HepG2 (cell line): ENCODE data around the gene FTL. TPM values are rescaled to one million over a fixed set of nuclear protein-coding genes. Genes with fewer than 3 reads are reported as not detected.

Source experiments
- AGO2 ChIP-seq: fragments of 200-400 bp; formaldehyde crosslinking; optimal IDR thresholded peaks from 2 replicates; pipeline ENCODE3; 2017; ENCODE audit warnings: mild to moderate bottlenecking, low read depth, low read length, moderate library complexity
- ARID5B ChIP-seq: IDR thresholded peaks from 2 replicates; pipeline ENCODE4 v1.4.0; 2020; ENCODE audit warnings: mild to moderate bottlenecking, missing genetic modification reagents
- EHMT2 ChIP-seq: fragments of 200-600 bp; sonication (generic); IDR thresholded peaks from 2 replicates; pipeline ENCODE4 v1.7.0; 2017; ENCODE audit warnings: antibody characterized with exemption, low read depth, low read length, borderline replicate concordance
- KDM2A ChIP-seq: sonication (generic); formaldehyde crosslinking; IDR thresholded peaks from 2 replicates; pipeline ENCODE4 v1.4.0; 2020; ENCODE audit warnings: low read depth, missing genetic modification reagents, borderline replicate concordance
- MAF1 ChIP-seq: sonication (generic); formaldehyde crosslinking; IDR thresholded peaks from 2 replicates; pipeline ENCODE4 v1.5.0; 2020; ENCODE audit warnings: missing genetic modification reagents, borderline replicate concordance
- MAZ ChIP-seq, 2 experiments: sonication (generic) in 1 of 2; formaldehyde crosslinking in 1 of 2; IDR thresholded peaks; 2 replicates each; pipeline versions ENCODE4 v1.5.0 to v1.6.1; 2012 to 2020; ENCODE audit warnings: low read depth in 2 of 2, mild to moderate bottlenecking in 2 of 2, borderline replicate concordance in 1 of 2, improper control_type of control experiment in 1 of 2, low read length in 1 of 2, missing genetic modification reagents in 1 of 2, moderate library complexity in 1 of 2
- MLXIP ChIP-seq: sonication (generic); formaldehyde crosslinking; IDR thresholded peaks from 2 replicates; pipeline ENCODE4 v1.9.0; 2021; ENCODE audit warnings: missing genetic modification reagents, borderline replicate concordance
- NKX3-1 ChIP-seq: sonication (generic); formaldehyde crosslinking; IDR thresholded peaks from 2 replicates; pipeline ENCODE4 v1.5.0; 2020; ENCODE audit warnings: missing genetic modification reagents
- PHF8 ChIP-seq: sonication (generic); formaldehyde crosslinking; IDR thresholded peaks from 2 replicates; pipeline ENCODE4 v1.5.0; 2020; ENCODE audit warnings: missing genetic modification reagents
- RARA ChIP-seq: IDR thresholded peaks from 2 replicates; pipeline ENCODE4 v1.6.1; 2016; ENCODE audit warnings: missing genetic modification reagents, missing compliant biosample characterization
- TBP ChIP-seq: sonication (generic); formaldehyde crosslinking; IDR thresholded peaks from 2 replicates; pipeline ENCODE4 v1.5.0; 2020; ENCODE audit warnings: missing genetic modification reagents
- TP53 ChIP-seq: sonication (generic); formaldehyde crosslinking; conservative IDR thresholded peaks from 2 replicates; pipeline ENCODE4 v1.4.0; 2020; ENCODE audit warnings: missing genetic modification reagents
- ZBTB1 ChIP-seq: sonication (generic); formaldehyde crosslinking; IDR thresholded peaks from 2 replicates; pipeline ENCODE4 v1.4.0; 2020; ENCODE audit warnings: missing genetic modification reagents, borderline replicate concordance
- ZNF432 ChIP-seq: sonication (generic); formaldehyde crosslinking; IDR thresholded peaks from 2 replicates; pipeline ENCODE4 v1.5.0; 2020; ENCODE audit warnings: missing genetic modification reagents, mild to moderate bottlenecking, borderline replicate concordance
- ZNF556 ChIP-seq: sonication (generic); formaldehyde crosslinking; IDR thresholded peaks from 2 replicates; pipeline ENCODE4 v1.4.0; 2020; ENCODE audit warnings: mild to moderate bottlenecking, missing genetic modification reagents, borderline replicate concordance
- ZNF646 ChIP-seq: sonication (generic); formaldehyde crosslinking; IDR thresholded peaks from 2 replicates; pipeline ENCODE4 v1.9.0; 2021; ENCODE audit warnings: mild to moderate bottlenecking, missing genetic modification reagents
- ZNF720 ChIP-seq: sonication (generic); formaldehyde crosslinking; IDR thresholded peaks from 2 replicates; pipeline ENCODE4 v1.4.0; 2020; ENCODE audit warnings: missing genetic modification reagents
- polyA plus RNA-seq, 8 experiments: library from polyadenylated mRNA; depleted of rRNA in 3 of 8; stranded (reverse) in 7 of 8; unstranded in 1 of 8; fragments of >200 nt; fragmentation: Illumina TruSeq in 4 of 8; extraction: Trizol in 4 of 8; gene quantifications; 2 replicates each; pipeline versions ENCODE4 v1.2.1 to v1.2.3, GENCODE V29; 2011 to 2016; ENCODE audit warnings: low read depth in 4 of 8, missing spikeins in 1 of 8, mixed read lengths in 1 of 8; ENCODE audit not compliant: insufficient read depth in 1 of 8
- total RNA-seq, 5 experiments: library from RNA; depleted of rRNA; stranded (reverse); fragments of >200 nt; fragmentation: Illumina TruSeq; extraction: Trizol; gene quantifications; 2 replicates each; pipeline ENCODE4 v1.2.3, GENCODE V29; 2016; ENCODE audit warnings: low read depth in 1 of 5

The FTL gene
- total and polyA plus RNA-seq, 2 of the 13 experiments (the other 11 are each of a cell fraction or from before 2014, with no cell fraction given), result 2,721 to 8,800 TPM

GRCh38 chr19:48970923-48971395 lies 5.8 kb downstream of the FTL start (continued):
- TF ChIP-seq PHF8 (no peak; the same call in 1 of the 2 replicates), ARID5B (CRISPR knock-in tag) (no peak), ZNF556 (no peak), ZNF720 (CRISPR knock-in tag) (no peak), KDM2A (CRISPR knock-in tag) (peak; percentile 80), MAF1 (CRISPR knock-in tag) (no peak), MLXIP (CRISPR knock-in tag) (no peak), NKX3-1 (CRISPR knock-in tag) (no peak), ZNF646 (no peak), MAZ (IDR thresholded peaks at IDR 0.05; ENCODE audit: borderline replicate concordance, low read depth, low read length) (no peak), MAZ (CRISPR knock-in tag; IDR thresholded peaks at IDR 0.05; ENCODE audit: low read depth) (0 out of 2 replicates have a peak, but pooled peaks have one; percentile 35), TBP (CRISPR knock-in tag) (no peak), EHMT2 (no peak), AGO2 (no peak), RARA (CRISPR knock-in tag) (no peak), ZNF432 (CRISPR knock-in tag) (no peak), TP53 (no peak), ZBTB1 (CRISPR knock-in tag) (no peak)
